NCI-H1417 treated with DMSO at 0.1 percent for 48 hours (cell line): ENCODE results near the gene SH3GLB2.
A peak's percentile ranks its signal among the peaks of the same experiment; 100 is the strongest.

Experiments used
- DNase-seq: peaks from one replicate; lab custom pipeline; 2025; lab: John Stamatoyannopoulos, UW

Gene SH3GLB2

GRCh38 chr9:129028192-129028966, at the start of gene SH3GLB2:
TSS of gene SH3GLB2 (minus strand) at chr9:129028331. CDS start at chr9:129028154, 177 bp downstream.
- DNase-seq, result peak; percentile 66

GRCh38 chr9:129077236-129077635, 49.1 kb upstream of the SH3GLB2 start:
- no peak for DNase-seq

DNA sequence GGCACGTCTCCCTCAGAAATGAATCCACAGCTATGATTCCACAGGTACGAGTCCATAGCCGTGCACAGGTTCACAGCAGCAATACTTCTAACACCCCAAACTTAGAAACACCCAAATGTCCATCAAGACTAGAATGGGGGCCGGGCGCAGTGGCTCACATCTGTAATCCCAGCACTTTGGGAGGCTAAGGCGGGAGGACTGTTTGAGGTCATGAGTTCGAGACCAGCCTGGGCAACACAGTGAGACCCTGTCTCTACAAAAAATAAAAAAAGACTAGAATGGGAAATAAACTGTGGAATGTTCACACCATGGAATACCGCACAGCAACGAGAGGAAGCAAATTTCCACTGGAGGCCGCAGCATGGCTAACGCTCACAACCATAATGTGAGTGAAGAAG, 48.5 kb upstream of the SH3GLB2 start:
- DNase-seq, result no peak

DNA sequence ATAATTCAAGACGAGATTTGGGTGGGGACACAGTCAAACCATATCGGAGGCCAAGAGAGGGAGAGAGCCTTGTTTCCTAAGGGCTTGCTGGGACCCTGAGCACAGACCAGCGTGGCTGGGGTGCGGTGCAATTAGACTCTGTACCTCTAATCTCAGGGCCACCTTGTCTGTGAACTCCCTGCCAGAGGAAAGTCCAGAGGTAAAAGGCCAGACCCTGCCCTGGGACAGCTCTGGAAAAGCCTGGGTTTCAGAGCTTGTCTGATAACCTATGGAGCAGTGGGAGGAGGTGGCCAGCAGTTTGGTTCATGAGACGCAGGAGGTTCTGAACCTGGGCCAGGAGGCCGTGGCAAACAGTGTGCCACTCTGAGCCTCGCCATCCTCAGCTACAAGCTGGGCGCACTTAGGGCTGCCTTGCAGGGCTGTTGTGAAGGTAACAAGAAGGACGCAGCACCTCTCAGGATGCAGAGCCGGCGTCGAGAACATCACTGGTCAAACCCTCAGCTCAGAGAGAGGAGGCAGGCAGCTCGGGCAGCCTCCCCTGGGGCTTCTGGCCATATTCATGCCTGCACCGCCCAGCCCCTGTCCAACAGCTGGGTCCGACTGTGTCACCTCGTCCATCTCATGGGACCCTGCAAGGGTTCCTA, 48.0 kb upstream of the SH3GLB2 start:
- DNase-seq, result no peak

DNA sequence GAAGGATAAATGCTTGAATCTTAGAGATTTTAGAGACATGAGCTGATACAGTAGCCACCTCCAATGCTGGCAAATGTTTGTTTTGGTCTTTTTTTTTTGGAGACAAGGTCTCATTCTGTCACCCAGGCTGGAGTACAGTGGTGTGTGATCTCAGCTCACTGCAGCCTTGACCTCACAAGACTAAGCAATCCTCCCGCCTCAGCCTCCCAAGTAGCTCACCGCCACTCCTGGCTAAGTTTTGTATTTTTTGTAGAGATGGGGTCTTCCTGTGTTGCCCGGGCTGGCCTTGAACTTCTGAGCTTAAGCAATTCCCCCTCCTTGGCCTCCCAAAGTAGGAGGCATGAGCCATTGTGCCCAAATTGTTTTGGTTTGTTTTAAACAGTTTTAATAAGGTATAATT, 46.0 kb upstream of the SH3GLB2 start:
- DNase-seq, result no peak

- DNase-seq, result no peak
Observed at GRCh38 chr9:129073404-129073803, 45.3 kb upstream of the SH3GLB2 start.

GRCh38 chr9:129072171-129072570, 44.0 kb upstream of the SH3GLB2 start:
- DNase-seq, result no peak

GRCh38 chr9:129071526-129072126, 43.5 kb upstream of the SH3GLB2 start:
- no peak for DNase-seq

- no peak for DNase-seq
Observed at GRCh38 chr9:129070696-129071525, 42.8 kb upstream of the SH3GLB2 start.

DNA sequence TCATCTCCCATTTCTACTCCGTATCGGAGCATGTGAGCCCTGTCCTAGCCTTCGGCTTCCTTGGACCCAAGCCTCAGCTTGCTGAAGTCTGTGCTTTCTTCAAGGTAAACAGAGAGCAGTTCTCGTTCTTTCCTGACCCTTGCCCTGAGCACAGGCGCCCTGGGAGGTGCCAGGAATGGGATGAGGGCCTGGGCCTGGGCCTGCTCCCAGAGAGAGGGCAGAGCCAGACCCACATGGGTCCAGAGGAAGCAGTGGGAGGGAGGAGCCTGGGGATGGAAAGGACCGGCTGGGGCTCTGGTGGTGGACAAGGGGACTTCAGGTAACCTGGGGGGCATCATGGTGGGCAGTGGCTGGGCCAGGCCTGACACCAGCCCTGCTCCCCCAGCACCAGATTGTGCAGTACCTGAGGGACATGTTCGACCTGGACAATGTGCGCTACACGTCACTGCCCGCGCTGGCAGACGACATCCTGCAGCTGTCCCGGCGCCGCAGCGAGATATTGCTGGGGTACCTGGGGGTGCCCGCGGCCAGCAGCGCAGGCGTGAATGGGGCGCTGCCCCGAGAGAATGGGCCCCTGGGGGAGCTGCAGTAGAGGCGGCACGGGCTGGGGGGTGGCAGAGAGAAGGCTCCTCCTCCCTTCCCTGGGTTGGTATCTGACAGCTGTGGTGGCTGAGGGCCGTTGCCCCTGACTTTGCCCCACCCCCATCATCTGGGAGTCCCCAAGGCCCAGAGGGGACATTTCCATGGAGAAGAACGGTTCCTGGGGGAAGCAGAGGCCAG, 41.9 kb upstream of the SH3GLB2 start:
- DNase-seq, result no peak

GRCh38 chr9:129068990-129069861, 41.1 kb upstream of the SH3GLB2 start:
- no peak for DNase-seq

DNA sequence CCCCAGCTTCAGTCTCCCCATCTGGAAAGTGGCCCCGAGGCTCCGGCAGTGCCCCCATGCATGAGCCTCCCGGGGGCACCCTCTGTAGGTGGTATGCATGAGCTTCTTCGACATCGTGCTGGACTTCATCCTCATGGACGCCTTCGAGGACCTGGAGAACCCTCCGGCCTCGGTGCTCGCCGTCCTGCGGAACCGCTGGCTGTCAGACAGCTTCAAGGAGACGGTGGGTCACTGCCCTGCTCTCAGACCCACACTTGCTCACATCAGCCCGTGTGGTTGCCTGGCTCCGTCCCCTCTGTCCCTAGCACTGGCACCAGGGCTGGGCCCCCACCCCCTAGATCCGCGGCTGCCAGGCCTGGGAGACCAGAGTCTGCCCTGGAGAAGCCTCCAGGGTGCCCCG, 40.0 kb upstream of the SH3GLB2 start:
- no peak for DNase-seq

DNA sequence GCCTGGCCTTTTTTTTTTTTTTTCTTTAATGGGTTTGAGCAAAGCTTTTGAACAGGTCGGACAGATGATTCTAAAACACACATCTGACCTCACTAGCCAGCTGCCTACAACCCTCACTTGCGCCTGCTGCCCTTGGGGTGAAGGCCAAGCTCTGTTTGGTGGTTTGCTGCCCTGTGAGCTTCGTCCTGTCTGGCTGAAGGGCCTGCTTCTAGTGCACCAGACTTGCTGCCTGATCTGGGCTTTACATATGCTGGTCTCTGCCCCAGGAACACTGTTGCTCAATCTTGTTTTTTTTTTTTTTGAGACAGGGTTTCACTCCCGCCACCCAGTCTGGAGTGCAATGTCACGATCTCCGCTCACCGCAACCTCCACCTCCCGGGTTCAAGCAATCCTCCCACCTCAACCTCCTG, 36.4 kb upstream of the SH3GLB2 start:
- DNase-seq, result no peak

DNA sequence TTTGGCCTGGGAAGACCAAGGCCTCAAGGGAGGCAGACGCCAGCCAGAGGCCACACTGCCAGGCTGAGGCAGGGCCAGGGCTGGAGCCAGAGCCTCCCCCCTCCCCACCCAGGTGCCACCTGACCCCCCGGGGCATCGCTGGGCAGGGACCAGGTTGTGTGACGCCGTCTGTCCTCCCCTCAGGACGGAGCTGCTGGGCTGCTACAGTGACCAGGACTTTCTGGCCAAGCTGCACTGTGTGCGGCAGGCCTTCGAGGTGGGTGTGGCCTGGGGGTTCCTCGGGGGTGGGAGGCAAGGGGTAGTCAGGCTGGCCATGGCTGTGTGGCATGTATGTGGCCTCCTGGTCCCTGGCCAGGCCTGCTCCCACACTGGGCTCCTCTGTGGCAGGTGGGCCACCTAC, 34.9 kb upstream of the SH3GLB2 start:
- no peak for DNase-seq

- DNase-seq, result no peak
Observed at GRCh38 chr9:129060991-129061390, 32.9 kb upstream of the SH3GLB2 start.

GRCh38 chr9:129059796-129060785, 32.0 kb upstream of the SH3GLB2 start:
- DNase-seq, result no peak

DNA sequence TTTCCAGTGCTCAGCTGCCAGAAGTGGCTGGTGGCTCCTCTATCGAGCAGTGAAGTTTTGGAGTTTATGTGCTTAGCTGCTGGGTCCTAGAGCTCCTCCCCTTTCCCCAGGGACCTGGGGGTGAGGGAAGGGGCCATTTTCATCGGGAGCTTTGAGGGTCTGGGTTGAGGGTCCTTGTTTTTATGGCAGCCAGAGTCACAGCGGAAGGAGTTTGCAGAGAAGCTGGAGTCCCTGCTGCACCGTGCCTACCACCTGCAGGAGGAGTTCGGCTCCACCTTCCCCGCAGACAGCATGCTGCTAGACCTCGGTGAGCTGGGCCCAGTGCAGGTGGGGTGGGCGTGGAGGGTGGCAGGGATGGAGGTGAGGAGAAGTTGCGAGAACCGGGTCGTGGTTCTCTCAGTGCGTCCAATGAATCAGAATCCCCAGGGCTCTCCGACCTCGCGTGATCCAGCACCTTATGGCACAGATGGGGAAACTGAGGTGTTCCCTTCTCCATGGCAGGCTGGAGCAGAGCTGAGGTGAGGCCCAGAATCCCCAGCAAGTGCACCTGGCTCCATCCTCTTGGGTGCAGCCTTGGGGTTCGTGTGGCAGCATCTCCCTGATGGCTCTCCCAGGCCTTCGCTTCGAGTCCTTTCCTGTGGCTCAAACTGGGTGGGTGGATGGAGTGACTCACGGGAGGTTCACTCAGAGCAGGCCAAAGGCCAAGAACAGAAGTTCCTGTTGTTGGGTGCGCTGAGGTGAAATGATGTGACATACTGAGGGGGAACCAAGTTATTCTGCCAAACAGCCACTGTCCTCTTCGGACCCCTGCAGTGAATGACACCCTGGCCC, 31.0 kb upstream of the SH3GLB2 start:
- DNase-seq, result no peak

DNA sequence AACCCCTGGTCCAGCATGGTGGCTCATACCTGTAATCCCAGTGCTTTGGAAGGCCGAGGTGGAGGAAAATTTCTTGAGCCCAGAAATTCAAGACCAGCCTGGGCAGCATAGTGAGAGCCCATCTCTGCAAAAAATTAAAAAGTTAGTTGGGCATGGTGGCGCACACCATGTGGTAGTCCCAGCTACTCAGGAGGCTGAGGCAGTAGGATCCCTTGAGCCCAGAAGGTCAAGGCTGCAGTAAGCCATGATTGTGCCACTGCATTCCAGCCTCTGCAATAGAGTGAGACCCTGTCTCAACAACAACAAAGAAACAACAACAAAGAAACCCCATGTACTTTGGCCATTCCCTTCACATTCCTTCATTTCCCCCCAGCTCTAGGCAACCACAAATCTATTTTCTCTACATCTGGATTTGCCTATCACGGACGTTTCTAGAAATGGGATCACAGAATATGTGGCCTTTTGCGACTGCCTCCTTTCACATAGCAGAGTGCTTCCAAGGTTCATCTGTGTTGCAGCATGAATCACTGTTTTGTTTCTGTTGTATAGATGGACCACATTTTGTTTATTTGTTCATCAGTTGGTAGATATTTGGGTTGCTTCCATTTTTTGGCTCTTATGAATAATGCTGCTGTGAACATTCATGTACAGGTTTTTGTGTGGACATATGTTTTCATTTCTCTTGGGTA, 26.2 kb upstream of the SH3GLB2 start:
- no peak for DNase-seq
